Right atrium auricular region (tissue), 2 donors: ENCODE results near the gene ZBTB7C. TPM values are rescaled to one million over a fixed set of nuclear protein-coding genes. Genes with fewer than 3 reads are reported as not detected.

Experiments used
- DNase-seq: peaks from one replicate; pipeline ENCODE4 v3.0.0-alpha.2; 2019; ENCODE audit warnings: low spot score
- H3K27ac ChIP-seq, 2 donors: fragments of 200-600 bp; sonication (generic); 1 replicate in 1 of 2; 2 replicates in 1 of 2; pipeline ENCODE4 v1.5.1; 2016 to 2019
- H3K27me3 ChIP-seq, 2 donors: fragments of 200-600 bp; sonication (generic); one replicate each; pipeline versions ENCODE4 v1.5.1 to v1.6.0; 2017 to 2019
- H3K36me3 ChIP-seq: fragments of 200-600 bp; sonication (generic); one replicate; pipeline ENCODE4 v1.5.1; 2016
- H3K4me1 ChIP-seq, 2 donors: fragments of 200-600 bp; sonication (generic); one replicate each; pipeline versions ENCODE4 v1.5.1 to v1.6.0; 2017 to 2019
- H3K4me3 ChIP-seq, 2 donors: fragments of 200-600 bp; sonication (generic); 1 replicate in 1 of 2; 2 replicates in 1 of 2; pipeline ENCODE4 v1.5.1; 2017 to 2019; ENCODE audit warnings: mild to moderate bottlenecking in 1 of 2, moderate library complexity in 1 of 2
- H3K9me3 ChIP-seq, 2 donors: fragments of 200-600 bp; sonication (generic); one replicate each; pipeline ENCODE4 v1.5.1; 2019
- CTCF ChIP-seq, 2 donors: fragments of 200-600 bp; sonication (generic); IDR thresholded peaks; one replicate each; pipeline ENCODE4 v1.5.1; 2019; ENCODE audit warnings: antibody characterized with exemption in 2 of 2
- total RNA-seq, 2 donors: library from RNA; depleted of rRNA; stranded (reverse); fragments of >200 nt; gene quantifications; one replicate each; pipeline ENCODE4 v1.1.0, GENCODE V29; 2016

Gene ZBTB7C
- total RNA-seq, 2 donors from 2014 or later = 1.8 to 7.7 TPM

- Histone ChIP-seq H3K4me3 (no peak overlapping the region), H3K36me3 (no peaks in the 10 kb centered on the region), H3K9me3 (peaks cover 0 to 5% of the 10 kb centered on the region in 2 donors), H3K4me1 (no peaks in the 10 kb centered on the region), H3K27me3 (no peaks in the 10 kb centered on the region), H3K27ac (no peak overlapping the region)
- no peak for TF ChIP-seq CTCF (IDR thresholded peaks at IDR 0.05)
- no peak for DNase-seq
These were observed 363.4 kb downstream of the ZBTB7C start for GRCh38 chr18:48045744-48046143.

GRCh38 chr18:48044944-48045343, 364.2 kb downstream of the ZBTB7C start:
- no peak for TF ChIP-seq CTCF (IDR thresholded peaks at IDR 0.05)
- Histone ChIP-seq H3K36me3 (no peaks in the 10 kb centered on the region), H3K27ac (no peak overlapping the region), H3K4me1 (no peaks in the 10 kb centered on the region), H3K4me3 (no peak overlapping the region), H3K27me3 (no peaks in the 10 kb centered on the region), H3K9me3 (peaks cover 0 to 5% of the 10 kb centered on the region in 2 donors)
- no peak for DNase-seq

DNA sequence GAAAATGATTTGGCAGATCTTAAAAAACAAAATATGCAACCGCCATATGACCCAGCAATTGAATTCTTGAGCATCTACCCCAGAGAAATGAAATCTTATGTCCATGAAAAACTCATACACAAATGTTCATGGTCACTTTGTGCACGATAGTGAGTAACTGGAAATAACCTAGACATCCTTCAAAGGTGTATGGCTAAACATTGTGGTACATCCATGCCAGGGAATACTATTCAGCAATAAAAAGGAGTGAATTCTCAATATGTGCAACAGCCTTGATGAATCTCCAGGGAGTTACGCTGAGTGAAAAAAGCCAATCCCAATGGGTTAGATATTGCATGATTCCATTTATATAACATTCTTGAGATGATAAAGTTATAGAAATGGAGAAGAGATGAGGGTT, 366.0 kb downstream of the ZBTB7C start:
- no peak for TF ChIP-seq CTCF (IDR thresholded peaks at IDR 0.05)
- no peaks in the 10 kb centered on the region for H3K27me3 ChIP-seq
- H3K4me3 ChIP-seq = no peak overlapping the region
- H3K27ac ChIP-seq = no peak overlapping the region
- H3K4me1 ChIP-seq = no peaks in the 10 kb centered on the region
- no peaks in the 10 kb centered on the region for H3K36me3 ChIP-seq
- H3K9me3 ChIP-seq = peaks cover 0 to 5% of the 10 kb centered on the region in 2 donors
- no peak for DNase-seq

- TF ChIP-seq CTCF (IDR thresholded peaks at IDR 0.05) = no peak
These were observed 366.8 kb downstream of the ZBTB7C start for GRCh38 chr18:48042431-48042830.

GRCh38 chr18:48040457-48041110, 368.6 kb downstream of the ZBTB7C start:
- no peak overlapping the region for H3K27ac ChIP-seq
- DNase-seq = no peak
- H3K36me3 ChIP-seq = no peaks in the 10 kb centered on the region
- peaks cover 0 to 13% of the 10 kb centered on the region in 2 donors for H3K4me1 ChIP-seq
- no peaks in the 10 kb centered on the region for H3K27me3 ChIP-seq
- TF ChIP-seq CTCF (IDR thresholded peaks at IDR 0.05) = no peak
- no peak overlapping the region for H3K4me3 ChIP-seq
- H3K9me3 ChIP-seq = peaks cover 0 to 5% of the 10 kb centered on the region in 2 donors

More at GRCh38 chr18:48042431-48042830, 366.8 kb downstream of the ZBTB7C start:
- Histone ChIP-seq H3K4me1 (peaks cover 0 to 4% of the 10 kb centered on the region in 2 donors), H3K27ac (no peak overlapping the region), H3K9me3 (peaks cover 0 to 5% of the 10 kb centered on the region in 2 donors), H3K4me3 (no peak overlapping the region), H3K27me3 (no peaks in the 10 kb centered on the region), H3K36me3 (no peaks in the 10 kb centered on the region)
- no peak for DNase-seq

- Histone ChIP-seq H3K4me1 (peaks cover 0 to 13% of the 10 kb centered on the region in 2 donors), H3K36me3 (no peaks in the 10 kb centered on the region), H3K27me3 (no peaks in the 10 kb centered on the region), H3K27ac (no peak overlapping the region), H3K4me3 (no peak overlapping the region), H3K9me3 (peaks cover 0 to 5% of the 10 kb centered on the region in 2 donors)
- DNase-seq = no peak
- no peak for TF ChIP-seq CTCF (IDR thresholded peaks at IDR 0.05)
These were observed 369.4 kb downstream of the ZBTB7C start for GRCh38 chr18:48039769-48040215.
